Neutrophil (primary cell): ENCODE results near the gene HESX1.

ENCODE experiments used
- H3K27ac ChIP-seq: fragments of 200-600 bp; sonication (generic); 2 replicates; pipeline ENCODE4 v1.5.1; 2016; ENCODE audit warnings: mild to moderate bottlenecking, moderate library complexity
- H3K27me3 ChIP-seq: fragments of 200-600 bp; sonication (generic); 2 replicates; pipeline ENCODE4 v1.6.0; 2016; ENCODE audit warnings: mild to moderate bottlenecking
- H3K36me3 ChIP-seq: fragments of 200-600 bp; sonication (generic); 2 replicates; pipeline ENCODE4 v1.5.1; 2017
- H3K4me1 ChIP-seq, 2 experiments: fragments of 200-600 bp in 1 of 2; sonication (generic) in 1 of 2; 1 replicate in 1 of 2; 2 replicates in 1 of 2; pipeline versions ENCODE4 v1.5.1 to v1.6.1; 2013 to 2016; ENCODE audit warnings: low read depth in 1 of 2, low read length in 1 of 2, mild to moderate bottlenecking in 1 of 2, moderate library complexity in 1 of 2; ENCODE audit not compliant: control insufficient read depth in 1 of 2, insufficient read depth in 1 of 2
- H3K4me3 ChIP-seq, 2 experiments: fragments of 200-600 bp in 1 of 2; sonication (generic) in 1 of 2; 1 replicate in 1 of 2; 2 replicates in 1 of 2; pipeline ENCODE4 v1.5.1; 2013 to 2016; ENCODE audit warnings: low read depth in 1 of 2, low read length in 1 of 2, mild to moderate bottlenecking in 1 of 2, moderate library complexity in 1 of 2
- H3K9me3 ChIP-seq: fragments of 200-600 bp; sonication (generic); 2 replicates; pipeline ENCODE4 v1.5.1; 2016
- TF ChIP-seq, protein P1 (sequence below): fragments of 200-600 bp; sonication (generic); IDR thresholded peaks from 2 replicates; pipeline ENCODE4 v1.5.1; 2016; ENCODE audit warnings: antibody characterized with exemption

Gene HESX1

DNA sequence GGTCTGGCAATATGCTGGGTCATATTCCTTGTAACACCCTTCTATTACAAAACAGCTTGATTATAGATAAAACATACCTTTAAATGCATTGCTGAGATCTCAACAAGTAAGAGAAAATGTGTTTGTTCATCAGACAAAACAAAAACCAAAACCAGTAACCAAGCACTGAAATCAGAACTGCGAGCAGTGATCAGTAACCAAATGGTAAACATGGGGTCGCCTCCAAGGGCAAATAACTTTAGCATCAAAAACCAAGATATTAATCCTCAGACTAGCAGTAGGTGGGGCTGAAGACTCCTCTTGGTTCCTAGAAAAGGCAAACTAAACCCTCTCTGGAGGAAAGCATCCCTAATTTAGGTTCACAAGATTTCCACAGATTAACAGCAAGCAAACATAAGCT, 6.6 kb upstream of the HESX1 start:
- Histone ChIP-seq H3K27ac (no peak overlapping the region), H3K36me3 (no peaks in the 10 kb centered on the region), H3K27me3 (no peaks in the 10 kb centered on the region), H3K4me1 (no peaks in the 10 kb centered on the region), H3K4me3 (no peak overlapping the region), H3K9me3 (no peaks in the 10 kb centered on the region)
- TF ChIP-seq, protein P1, sequence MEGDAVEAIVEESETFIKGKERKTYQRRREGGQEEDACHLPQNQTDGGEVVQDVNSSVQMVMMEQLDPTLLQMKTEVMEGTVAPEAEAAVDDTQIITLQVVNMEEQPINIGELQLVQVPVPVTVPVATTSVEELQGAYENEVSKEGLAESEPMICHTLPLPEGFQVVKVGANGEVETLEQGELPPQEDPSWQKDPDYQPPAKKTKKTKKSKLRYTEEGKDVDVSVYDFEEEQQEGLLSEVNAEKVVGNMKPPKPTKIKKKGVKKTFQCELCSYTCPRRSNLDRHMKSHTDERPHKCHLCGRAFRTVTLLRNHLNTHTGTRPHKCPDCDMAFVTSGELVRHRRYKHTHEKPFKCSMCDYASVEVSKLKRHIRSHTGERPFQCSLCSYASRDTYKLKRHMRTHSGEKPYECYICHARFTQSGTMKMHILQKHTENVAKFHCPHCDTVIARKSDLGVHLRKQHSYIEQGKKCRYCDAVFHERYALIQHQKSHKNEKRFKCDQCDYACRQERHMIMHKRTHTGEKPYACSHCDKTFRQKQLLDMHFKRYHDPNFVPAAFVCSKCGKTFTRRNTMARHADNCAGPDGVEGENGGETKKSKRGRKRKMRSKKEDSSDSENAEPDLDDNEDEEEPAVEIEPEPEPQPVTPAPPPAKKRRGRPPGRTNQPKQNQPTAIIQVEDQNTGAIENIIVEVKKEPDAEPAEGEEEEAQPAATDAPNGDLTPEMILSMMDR = no peak

DNA sequence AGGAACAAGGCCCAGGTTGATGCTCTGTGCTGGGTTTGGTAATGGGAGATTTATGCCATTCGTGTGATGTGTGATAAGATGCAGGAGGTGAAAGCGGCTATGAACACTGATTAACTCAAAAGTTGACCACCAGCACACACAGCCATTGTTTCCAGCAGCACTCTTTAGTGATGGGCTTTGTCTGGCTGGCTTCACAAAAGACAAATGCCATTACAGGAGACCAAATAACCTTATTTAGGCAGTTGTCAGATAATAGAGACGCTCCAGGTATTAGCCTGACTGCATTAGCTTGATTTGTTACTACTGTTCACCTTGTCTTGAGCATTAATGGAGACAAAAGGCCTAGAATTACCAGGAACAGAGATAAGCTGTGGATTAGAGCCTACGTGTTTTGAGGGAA, 5.1 kb downstream of the HESX1 start:
- TF ChIP-seq, protein P1 = no peak

DNA sequence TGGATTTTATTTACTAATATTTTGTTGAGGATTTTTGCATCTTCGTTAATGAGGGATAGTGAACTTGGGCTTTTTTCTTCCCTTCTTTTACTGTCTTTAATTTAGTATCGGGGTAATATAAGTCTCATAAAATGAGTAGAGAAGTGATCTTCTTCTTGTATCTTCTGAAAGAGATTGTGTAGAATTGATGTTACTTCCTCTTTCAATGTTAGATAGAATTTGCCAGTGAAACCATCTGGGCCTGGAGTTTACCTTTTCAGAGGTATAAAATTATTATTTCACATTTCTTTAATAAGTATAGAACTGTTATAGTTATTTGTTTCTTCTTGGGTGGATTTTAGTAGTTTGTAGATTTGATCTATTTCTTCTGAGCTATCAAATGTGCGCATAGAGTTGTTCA, 7.8 kb downstream of the HESX1 start:
- H3K36me3 ChIP-seq = no peaks in the 10 kb centered on the region
- H3K27ac ChIP-seq = no peak overlapping the region
- no peaks in the 10 kb centered on the region for H3K9me3 ChIP-seq
- TF ChIP-seq, protein P1 = no peak
- no peak overlapping the region for H3K4me3 ChIP-seq
- H3K4me1 ChIP-seq = no peaks in the 10 kb centered on the region
- no peaks in the 10 kb centered on the region for H3K27me3 ChIP-seq

More for the DNA sequence above, 5.1 kb downstream of the HESX1 start:
- H3K4me3 ChIP-seq = no peak overlapping the region
- H3K9me3 ChIP-seq = no peaks in the 10 kb centered on the region
- no peaks in the 10 kb centered on the region for H3K36me3 ChIP-seq
- H3K27ac ChIP-seq = no peak overlapping the region
- H3K4me1 ChIP-seq = peaks cover 0 to 5% of the 10 kb centered on the region in 2 experiments
- no peaks in the 10 kb centered on the region for H3K27me3 ChIP-seq

DNA sequence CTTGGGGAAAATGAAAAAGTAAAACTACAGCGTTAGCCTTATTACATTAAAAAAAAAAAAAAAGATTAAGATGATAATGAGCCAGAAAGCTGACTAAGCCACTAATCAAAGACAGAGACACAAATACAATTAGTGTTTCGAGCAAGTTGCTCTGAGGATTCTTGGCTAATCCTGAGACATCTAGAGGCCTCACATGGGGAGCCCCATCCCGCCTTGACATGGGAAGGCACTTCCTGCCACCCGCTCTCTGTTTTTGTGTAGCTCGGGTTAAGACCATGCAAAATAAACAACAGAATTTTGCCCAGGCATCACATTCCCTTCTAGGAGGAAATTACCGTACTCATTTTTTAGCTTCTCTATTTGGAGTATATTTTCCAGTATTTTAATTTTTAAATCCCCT, 15.3 kb downstream of the HESX1 start:
- Histone ChIP-seq H3K4me1 (peaks cover 0 to 2% of the 10 kb centered on the region in 2 experiments), H3K27me3 (no peaks in the 10 kb centered on the region), H3K9me3 (no peaks in the 10 kb centered on the region), H3K36me3 (no peaks in the 10 kb centered on the region), H3K4me3 (no peak overlapping the region), H3K27ac (no peak overlapping the region)
- TF ChIP-seq, protein P1 = no peak

DNA sequence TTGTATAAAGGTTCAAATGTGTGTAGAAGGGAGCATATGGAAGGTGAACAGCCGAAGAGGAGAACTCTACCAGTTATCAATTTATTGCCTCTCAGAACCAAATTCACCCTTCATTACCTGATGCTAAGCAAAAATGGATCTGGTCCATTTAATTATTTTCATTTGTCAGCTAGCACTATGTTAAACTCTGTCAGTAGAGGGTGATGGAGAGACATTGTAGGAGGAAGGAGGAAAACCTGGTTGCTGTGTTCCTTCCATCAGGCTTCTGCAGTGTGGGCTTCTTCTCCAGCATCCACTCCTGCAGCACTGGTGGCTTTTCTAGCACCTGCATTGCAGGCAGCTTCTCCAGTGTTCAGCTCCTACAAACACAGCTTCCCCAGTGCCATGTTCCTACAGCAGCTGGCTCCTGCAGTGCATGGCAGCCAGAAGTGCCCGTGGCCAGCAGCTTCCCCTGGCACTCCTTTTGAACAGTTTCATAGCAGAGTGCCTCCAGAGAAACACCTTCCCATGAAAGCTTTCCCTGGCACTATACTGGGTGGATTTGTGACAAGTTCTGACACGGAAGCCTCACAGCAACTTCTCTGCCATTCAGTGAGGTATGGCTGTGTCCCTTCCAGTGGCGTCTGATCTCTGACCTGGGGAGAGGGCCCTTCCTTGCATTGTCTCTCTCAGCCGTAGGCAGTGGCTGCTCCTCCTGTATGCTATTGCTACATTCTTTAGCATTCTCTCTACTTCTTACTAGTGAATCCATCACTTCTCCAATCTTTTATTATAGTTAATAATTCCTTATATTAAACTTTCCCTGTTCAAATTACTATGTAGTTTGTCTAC, 20.0 kb downstream of the HESX1 start:
- Histone ChIP-seq H3K36me3 (no peaks in the 10 kb centered on the region), H3K27me3 (no peaks in the 10 kb centered on the region), H3K4me3 (no peak overlapping the region), H3K27ac (no peak overlapping the region), H3K9me3 (no peaks in the 10 kb centered on the region), H3K4me1 (peaks cover 22 to 27% of the 10 kb centered on the region in 2 experiments)
- TF ChIP-seq, protein P1 = no peak
